KOPT-K1 (cell line): ENCODE results near the gene RBM17.
A peak's percentile ranks its signal among the peaks of the same experiment; 100 is the strongest.
"Not testable (repeated sequence)": the region's sequence is repeated elsewhere in the genome, so short reads cannot be mapped to it uniquely, and the experiment has no call there.

Experiments used
- H3K27ac ChIP-seq: fragments of 200-600 bp; sonication (generic); 2 replicates; pipeline ENCODE4 v1.5.1; 2016; ENCODE audit warnings: antibody characterized with exemption, mild to moderate bottlenecking, low read depth, low read length; ENCODE audit not compliant: poor library complexity, severe bottlenecking
- H3K36me3 ChIP-seq: fragments of 200-600 bp; sonication (generic); 2 replicates; pipeline ENCODE4 v1.5.1; 2017; ENCODE audit warnings: antibody characterized with exemption, mild to moderate bottlenecking, low read length, moderate library complexity; ENCODE audit not compliant: insufficient read depth
- H3K9me3 ChIP-seq: fragments of 200-600 bp; sonication (generic); 2 replicates; pipeline ENCODE4 v1.5.1; 2017; ENCODE audit warnings: antibody characterized with exemption, low read length, mild to moderate bottlenecking; ENCODE audit not compliant: insufficient read depth, poor library complexity, severe bottlenecking

The RBM17 gene

GRCh38 chr10:6161921-6162320, 73.1 kb downstream of the RBM17 start:
- no peaks in the 10 kb centered on the region for H3K9me3 ChIP-seq
- H3K36me3 ChIP-seq, result peaks cover 14% of the 10 kb centered on the region
- H3K27ac ChIP-seq, result no peak overlapping the region

- no peaks in the 10 kb centered on the region for H3K9me3 ChIP-seq
- peak overlapping the region; percentile 80 for H3K27ac ChIP-seq
- peaks cover 23% of the 10 kb centered on the region for H3K36me3 ChIP-seq
These were observed 73.9 kb downstream of the RBM17 start for GRCh38 chr10:6162589-6163356.

- Histone ChIP-seq H3K27ac (peak overlapping the region; percentile 80), H3K36me3 (peaks cover 31% of the 10 kb centered on the region)
These were observed 74.8 kb downstream of the RBM17 start for GRCh38 chr10:6163364-6164270.

GRCh38 chr10:6164271-6165095, 75.6 kb downstream of the RBM17 start:
- no peaks in the 10 kb centered on the region for H3K9me3 ChIP-seq
- peaks cover 32% of the 10 kb centered on the region for H3K36me3 ChIP-seq
- H3K27ac ChIP-seq, result peak overlapping the region; percentile 80

More at GRCh38 chr10:6163364-6164270, 74.8 kb downstream of the RBM17 start:
- no peaks in the 10 kb centered on the region for H3K9me3 ChIP-seq

- Histone ChIP-seq H3K9me3 (no peaks in the 10 kb centered on the region), H3K27ac (peak overlapping the region; percentile 80), H3K36me3 (peaks cover 32% of the 10 kb centered on the region)
These were observed 76.4 kb downstream of the RBM17 start for GRCh38 chr10:6165221-6165725.

GRCh38 chr10:6165933-6166332, 77.1 kb downstream of the RBM17 start:
- not testable (repeated sequence) for H3K9me3 ChIP-seq, H3K27ac ChIP-seq
- peaks cover 32% of the 10 kb centered on the region for H3K36me3 ChIP-seq
